ENCODE results near the gene LPCAT2.

LPCAT2 gene

GRCh38 chr16:55508941-55509931, at the start of gene LPCAT2:
Gene LPCAT2, plus strand, starts transcription at chr16:55509072. Its CDS starts 110 bp downstream, at chr16:55509182.
- peak; percentile 92 for DNase-seq (ENCODE audit: low spot score)

DNA sequence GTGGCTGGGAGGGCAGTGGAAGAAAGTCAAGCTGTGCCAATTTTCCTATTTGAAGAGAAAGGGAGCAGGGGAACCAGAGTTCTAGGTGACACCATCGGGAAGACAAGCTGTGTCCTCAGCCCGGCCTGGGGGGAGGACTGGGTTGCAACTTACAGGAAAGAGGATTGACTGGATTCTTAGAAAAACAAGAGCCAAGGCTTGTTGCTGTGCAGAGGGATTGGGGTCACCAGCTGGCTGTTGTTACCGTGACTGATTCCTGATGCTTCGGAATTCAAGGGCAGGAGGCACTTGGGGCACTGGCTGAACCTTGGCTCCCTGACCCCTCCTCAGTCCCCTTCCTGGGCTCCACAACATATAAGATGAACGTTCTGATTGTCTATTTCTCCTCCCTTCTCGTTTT, 46.6 kb upstream of the LPCAT2 start:
- no peak for DNase-seq (ENCODE audit: low spot score)

- DNase-seq (ENCODE audit: low spot score): no peak
Observed at GRCh38 chr16:55464375-55464774, 44.5 kb upstream of the LPCAT2 start.

GRCh38 chr16:55465077-55465896, 43.6 kb upstream of the LPCAT2 start:
- DNase-seq (ENCODE audit: low spot score): peak; percentile 79

DNA sequence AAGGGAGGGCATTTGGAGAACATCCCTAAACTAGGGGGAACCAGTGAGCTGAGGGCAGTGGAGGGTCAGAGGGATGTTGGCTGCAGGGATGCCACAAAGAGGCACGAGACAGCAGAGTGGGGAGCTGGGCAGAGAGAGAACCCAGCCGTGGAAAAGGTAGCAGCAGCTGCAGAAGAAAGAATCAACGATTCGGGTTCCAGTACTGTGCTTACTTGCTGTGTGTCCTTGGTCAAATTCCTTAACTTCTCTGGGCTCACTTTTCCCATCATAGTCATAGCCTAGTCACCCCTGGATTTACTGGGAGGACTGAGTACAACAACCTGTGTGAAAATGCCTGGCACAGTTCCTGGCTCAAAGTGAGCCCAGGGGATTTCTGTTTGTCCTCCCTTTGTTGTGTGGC, 42.7 kb upstream of the LPCAT2 start:
- no peak for DNase-seq (ENCODE audit: low spot score)

DNA sequence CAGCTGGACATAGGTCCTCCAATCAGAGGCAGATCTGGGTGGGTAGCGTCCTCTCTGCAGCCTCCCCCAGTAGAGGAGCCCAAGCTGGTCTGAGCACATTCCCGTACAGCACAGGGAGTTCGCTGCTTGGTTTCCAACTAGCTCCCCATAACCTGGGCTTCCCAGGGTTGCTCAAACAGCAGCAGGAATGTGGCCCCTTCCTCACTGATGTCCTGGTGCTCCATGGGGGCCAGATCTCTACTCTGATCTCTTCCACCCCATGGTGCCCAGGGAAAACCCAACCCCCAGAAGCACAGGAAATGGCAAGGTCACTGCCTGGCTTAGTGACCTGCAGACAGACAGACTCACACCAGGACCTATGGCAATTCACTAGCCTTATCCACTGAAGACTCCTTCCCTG, 41.0 kb upstream of the LPCAT2 start:
- DNase-seq (ENCODE audit: low spot score): no peak

DNA sequence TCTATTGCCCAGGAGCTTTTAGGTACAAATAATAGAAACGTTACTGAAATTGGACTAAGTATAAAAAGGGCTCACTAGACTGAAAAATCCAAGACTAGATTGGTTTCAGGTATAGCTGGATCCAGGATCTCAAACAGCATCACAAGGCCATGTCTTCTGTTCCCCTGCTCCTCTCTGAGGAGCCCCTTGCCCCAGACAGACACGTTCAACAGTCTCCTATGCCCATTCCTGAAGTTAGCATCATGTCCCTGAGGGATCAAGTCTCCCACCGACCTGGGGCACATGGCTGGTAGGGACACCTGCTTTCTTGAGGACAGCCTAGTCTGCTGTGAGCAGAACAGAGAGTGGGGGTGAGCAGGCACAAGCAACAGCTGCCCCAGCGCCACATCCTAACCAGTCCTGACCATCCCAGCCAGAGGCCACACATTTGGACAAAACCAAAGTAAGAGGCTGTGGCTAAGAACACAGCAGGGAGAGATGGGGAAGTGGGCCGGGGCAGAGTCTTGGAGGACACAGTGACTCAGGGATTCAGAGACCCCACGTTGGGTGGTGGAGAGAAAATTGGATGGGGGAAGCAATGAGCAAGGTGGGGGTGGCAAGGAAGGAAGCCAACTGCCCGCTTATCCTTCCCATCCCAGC, 40.4 kb upstream of the LPCAT2 start:
- no peak for DNase-seq (ENCODE audit: low spot score)

- no peak for DNase-seq (ENCODE audit: low spot score)
Observed at GRCh38 chr16:55469821-55470532, 38.9 kb upstream of the LPCAT2 start.

DNA sequence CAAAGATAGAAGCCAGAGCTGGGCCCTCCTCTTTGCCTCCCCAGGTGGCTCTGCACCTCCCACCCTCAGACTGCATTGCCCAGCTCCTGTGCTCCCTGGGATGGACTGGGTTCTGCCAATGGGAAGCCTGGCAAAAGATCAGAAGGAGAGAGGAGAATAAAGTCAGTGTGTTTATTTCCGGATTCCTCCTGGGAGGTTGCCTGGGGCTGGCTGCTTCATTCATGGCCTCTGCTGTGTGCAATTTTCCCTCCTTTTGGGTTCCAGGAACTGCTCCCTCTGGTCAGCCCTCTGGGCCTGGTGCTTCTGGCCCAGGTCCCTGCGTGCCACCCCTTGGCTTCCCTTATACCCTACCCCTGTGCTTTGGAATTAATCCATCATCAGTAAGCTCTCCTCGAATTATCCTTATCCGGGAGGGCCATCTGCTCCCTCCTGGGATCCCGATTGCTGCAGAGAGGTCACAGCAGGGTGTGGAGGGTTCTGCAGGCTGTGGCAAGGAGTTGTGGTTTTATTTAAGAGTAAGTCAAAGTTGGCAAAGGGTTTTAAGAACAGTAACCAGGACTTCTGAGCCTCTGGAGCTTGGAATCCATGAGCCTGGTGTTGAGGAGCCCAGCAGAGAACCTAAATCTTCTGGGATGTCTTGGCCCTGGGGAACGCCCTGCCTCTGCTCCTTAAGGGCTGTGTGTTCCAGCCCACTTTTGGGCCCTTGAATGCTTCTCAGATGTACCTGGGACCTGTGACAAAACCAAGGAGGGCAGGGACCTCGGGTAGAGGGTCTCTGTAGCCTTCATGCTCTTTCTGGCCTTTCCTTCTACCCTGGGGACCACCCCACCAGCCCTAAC, 38.1 kb upstream of the LPCAT2 start:
- peak; percentile 29 for DNase-seq (ENCODE audit: low spot score)

DNA sequence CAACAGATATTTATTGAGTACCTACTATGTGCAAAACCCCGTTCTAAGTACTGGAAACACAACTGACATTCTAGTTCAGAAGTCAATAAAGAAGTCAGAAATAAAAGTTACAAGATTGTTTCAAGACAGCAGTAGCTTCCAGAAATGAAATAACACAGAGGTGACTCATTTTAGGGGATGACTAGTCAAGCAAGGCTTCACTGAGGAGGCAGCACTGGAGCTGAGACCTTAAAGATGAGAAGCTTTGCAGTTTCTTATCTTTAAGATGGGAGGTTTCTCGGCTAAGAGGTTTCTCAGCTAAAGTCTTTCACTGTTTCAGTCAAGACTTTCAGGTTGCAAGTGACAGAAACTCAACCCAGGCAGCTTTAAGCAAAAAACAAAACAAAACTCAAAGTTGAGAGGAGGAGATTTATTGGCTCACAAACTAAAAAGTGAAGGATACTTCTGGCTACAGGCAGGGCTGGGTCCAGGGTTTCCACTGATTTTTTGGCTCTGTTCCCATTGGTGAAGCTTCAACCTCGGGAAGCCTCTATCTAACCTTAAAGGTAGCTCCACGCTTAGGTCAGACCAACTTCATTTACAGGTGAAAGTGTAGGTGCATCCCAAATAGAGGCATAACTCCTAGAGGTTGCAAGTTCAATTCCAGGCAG, 37.3 kb upstream of the LPCAT2 start:
- DNase-seq (ENCODE audit: low spot score): peak; percentile 62

DNA sequence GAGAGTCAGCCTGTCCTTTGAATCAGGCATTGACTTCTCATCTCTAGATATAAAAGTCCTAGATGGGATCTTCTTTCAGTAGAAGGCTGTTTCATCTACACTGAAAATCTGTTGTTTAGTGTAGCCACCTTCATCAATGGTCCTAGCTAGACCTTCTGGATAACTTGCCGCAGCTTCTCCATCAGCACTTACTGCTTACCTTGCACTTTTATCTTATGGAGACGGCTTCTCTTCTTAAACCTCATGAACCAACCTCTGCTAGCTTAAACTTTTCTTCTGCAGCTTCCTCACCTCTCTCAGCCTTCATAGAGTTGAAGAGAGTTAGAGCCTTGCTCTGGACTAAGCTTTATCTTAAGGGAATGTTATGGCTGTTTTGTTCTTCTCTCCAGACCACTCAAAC, 35.3 kb upstream of the LPCAT2 start:
- DNase-seq (ENCODE audit: low spot score): no peak

DNA sequence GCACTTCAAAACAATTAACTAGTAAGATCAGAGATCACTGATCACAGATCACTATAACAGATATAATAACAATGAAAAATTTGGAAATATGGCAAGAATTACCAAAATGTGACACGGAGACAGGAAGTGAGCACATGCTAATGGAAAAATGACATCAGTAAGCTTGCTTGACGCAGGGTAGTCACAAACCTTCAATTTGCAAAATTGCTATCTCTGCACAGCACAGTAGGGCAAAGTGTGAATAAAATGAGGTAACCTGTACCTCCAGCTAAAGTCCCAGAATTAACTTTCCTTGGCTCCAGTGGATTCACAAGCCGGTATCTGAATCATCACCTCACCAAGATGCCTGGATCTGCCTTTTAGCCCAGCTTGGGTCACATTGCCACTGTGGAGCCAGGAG, 34.1 kb upstream of the LPCAT2 start:
- DNase-seq (ENCODE audit: low spot score): no peak

- no peak for DNase-seq (ENCODE audit: low spot score)
Observed at GRCh38 chr16:55475919-55476318, 33.0 kb upstream of the LPCAT2 start.

DNA sequence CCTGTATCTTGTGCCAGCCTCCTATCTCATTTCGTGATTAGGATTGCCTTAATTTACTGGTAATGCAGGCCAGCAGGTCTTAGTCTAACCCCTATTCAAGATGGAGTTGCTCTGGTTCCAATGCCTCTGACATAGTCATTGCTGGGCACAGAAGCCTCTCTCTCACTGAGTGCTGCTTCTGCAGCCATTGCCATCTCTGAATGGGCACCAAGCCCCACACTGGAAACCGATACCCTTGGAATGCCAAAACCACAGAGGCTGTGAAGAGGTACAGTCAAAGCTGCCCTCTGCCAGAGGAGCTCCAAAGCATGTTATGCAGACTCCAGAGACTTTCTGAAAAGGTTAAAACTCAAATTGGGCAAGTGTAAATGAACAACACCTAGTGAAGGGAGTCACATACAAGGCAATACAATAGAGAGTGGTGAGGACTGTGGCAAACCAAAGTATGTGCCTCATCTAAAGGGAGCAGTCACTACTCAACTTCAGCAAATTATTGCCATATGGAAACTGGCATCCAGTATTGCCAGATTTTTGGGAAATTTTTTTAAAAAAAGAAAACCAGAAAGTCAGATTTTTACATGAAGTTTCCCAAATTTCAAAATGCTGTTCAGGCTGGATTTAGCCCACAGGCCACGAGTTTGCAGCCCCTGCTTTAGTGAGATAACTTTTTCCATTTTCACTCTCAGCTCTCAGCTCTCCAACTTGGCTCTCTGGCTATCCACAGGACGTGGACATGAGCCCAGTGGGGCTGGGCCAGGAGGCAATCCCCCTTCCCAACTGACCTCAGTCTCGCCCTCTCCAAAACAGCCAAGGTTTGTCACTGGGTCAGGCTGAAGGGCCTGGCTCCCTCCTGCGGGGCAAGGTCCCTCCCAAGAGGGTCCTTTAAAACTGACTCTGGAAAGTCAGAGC, 32.0 kb upstream of the LPCAT2 start:
- no peak for DNase-seq (ENCODE audit: low spot score)

- no peak for DNase-seq (ENCODE audit: low spot score)
Observed at GRCh38 chr16:55477736-55478135, 31.1 kb upstream of the LPCAT2 start.

DNA sequence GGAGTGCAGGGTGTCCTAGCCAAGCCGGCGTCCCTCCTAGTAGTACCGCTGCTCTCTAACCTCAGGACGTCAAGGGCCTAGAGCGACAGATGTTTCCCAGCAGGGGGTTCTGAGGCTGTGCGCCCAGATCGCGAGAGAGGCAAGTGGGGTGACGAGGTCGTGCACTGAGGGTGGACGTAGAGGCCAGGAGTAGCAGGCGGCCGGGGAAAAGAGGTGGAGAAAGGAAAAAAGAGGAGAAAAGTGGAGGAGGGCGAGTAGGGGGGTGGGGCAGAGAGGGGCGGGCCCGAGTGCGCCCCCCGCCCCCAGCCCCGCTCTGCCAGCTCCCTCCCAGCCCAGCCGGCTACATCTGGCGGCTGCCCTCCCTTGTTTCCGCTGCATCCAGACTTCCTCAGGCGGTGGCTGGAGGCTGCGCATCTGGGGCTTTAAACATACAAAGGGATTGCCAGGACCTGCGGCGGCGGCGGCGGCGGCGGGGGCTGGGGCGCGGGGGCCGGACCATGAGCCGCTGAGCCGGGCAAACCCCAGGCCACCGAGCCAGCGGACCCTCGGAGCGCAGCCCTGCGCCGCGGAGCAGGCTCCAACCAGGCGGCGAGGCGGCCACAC, 29.9 kb upstream of the LPCAT2 start, which contains the start of gene MMP2:
TSS of gene MMP2 (plus strand) at position 372 of the 603 bp plus-strand sequence. CDS start 282 bp downstream, outside the sequence.
- peak; percentile 70 for DNase-seq (ENCODE audit: low spot score)

GRCh38 chr16:55479430-55480140, 29.3 kb upstream of the LPCAT2 start:
- DNase-seq (ENCODE audit: low spot score): peak; percentile 27

DNA sequence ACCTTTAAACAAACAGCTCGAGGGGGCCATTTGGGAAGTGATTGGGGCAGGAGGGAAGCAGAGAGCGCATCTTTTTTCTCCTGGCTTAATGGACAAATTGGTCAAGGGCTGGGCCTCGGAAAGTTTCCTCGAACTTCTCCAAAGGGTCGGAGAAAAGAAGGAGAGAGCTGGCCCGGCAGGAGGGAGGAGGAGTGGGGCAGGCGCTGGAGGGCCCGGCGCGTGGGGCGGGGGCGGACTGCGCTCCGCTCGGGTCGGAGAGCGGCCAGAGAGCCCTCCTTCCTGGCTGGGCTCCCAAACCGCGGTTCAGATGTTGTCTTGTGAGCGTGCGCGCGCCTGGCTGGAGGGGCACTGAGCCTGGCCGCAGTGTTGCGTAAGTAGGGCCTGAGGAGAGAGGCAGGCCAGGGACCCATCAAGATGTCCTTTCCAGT, 28.6 kb upstream of the LPCAT2 start:
- peak; percentile 79 for DNase-seq (ENCODE audit: low spot score)

Measured in hepatic stellate cell (primary cell).